Measurements from ENCODE around the gene NFATC3.

DNA sequence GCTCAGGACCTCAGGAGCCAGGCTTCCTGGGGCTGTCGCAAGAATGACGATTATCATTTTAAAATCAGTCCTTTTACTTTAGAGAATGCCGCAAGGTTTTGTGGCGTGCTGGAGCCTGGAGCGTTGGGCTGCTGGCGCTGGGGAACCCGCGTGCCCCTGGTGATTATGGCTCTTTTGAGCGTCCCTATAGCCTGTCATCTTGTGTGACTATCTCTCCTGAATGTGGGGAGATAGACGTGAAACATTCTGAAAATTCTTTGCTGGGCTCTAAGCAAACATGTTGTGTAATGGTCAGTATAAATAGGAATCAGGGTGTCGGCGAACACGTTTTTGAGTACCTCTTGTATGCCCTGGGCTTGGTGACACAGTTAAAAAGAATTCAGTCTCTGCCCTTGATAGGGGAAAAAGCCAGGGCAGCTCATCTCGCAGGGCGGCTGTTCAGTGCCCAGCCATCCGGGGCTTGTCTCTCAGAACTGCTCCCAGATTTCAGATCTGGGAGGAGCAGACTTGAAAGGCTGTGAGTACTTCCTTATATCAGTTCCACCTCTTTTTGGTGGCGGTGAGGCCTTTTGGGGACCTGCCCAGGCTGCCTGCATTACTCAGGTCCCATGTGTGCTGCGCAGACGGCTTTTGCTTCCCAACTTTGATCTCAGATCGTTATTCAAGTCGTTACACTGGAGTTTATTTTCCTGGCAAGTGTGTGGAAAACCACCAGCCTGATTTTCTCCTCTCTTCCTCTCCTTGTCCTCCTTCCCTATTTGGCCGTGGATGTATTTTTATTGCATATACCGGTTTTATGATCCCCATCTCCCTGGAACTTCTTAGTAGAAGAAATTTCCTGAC lies 180.1 kb downstream of the NFATC3 start:
- TF ChIP-seq POLR2A (IDR thresholded peaks at IDR 0.05; ENCODE audit: low read depth, low read length) (0 out of 2 replicates have a peak, but pooled peaks have one; percentile 19), TAF1 (IDR thresholded peaks at IDR 0.05; ENCODE audit: borderline replicate concordance, low read depth, low read length) (no peak), POLR2AphosphoS5 (IDR thresholded peaks at IDR 0.05; ENCODE audit: low read depth, low read length) (no peak)
